GM11168 (cell line): ENCODE data around the gene S100A6.
"Not testable (repeated sequence)": the region's sequence is repeated elsewhere in the genome, so short reads cannot be mapped to it uniquely, and the experiment has no call there.

Experiments used
- in situ Hi-C: fragments of 300-500 bp; cut with MboI; formaldehyde crosslinking; loops from one replicate; pipeline ENCODE4 v1.12.0; 2022; ENCODE audit warnings: low sequenced_read_pairs; ENCODE audit not compliant: unreplicated experiment

Gene S100A6

GRCh38 chr1:153535242-153536011 lies at the start of gene S100A6:
TSS of gene S100A6 (minus strand) at chr1:153535991. CDS start at chr1:153535339, 652 bp downstream.
- in situ Hi-C loops = no loop called here

- in situ Hi-C loops = no loop called here
Measured at GRCh38 chr1:153585006-153585405, 49.2 kb upstream of the S100A6 start.

- in situ Hi-C loops = no loop called here
Measured at GRCh38 chr1:153583976-153584375, 48.2 kb upstream of the S100A6 start.

- in situ Hi-C loops = not testable (repeated sequence)
Measured at GRCh38 chr1:153583514-153583913, 47.7 kb upstream of the S100A6 start.

GRCh38 chr1:153582836-153583235 lies 47.0 kb upstream of the S100A6 start:
- in situ Hi-C loops = not testable (repeated sequence)

GRCh38 chr1:153578936-153579335 lies 43.1 kb upstream of the S100A6 start:
- in situ Hi-C loops = no loop called here

- in situ Hi-C loops = no loop called here
Measured at GRCh38 chr1:153578490-153578889, 42.7 kb upstream of the S100A6 start.

- in situ Hi-C loops = no loop called here
Measured at GRCh38 chr1:153577624-153578051, 41.8 kb upstream of the S100A6 start.

GRCh38 chr1:153577138-153577537 lies 41.3 kb upstream of the S100A6 start:
- in situ Hi-C loops = no loop called here

GRCh38 chr1:153575497-153575896 lies 39.7 kb upstream of the S100A6 start:
- in situ Hi-C loops = not testable (repeated sequence)

- in situ Hi-C loops = not testable (repeated sequence)
Measured at GRCh38 chr1:153575081-153575491, 39.3 kb upstream of the S100A6 start.

GRCh38 chr1:153573351-153573750 lies 37.6 kb upstream of the S100A6 start:
- in situ Hi-C loops = no loop called here

GRCh38 chr1:153572569-153573015 lies 36.8 kb upstream of the S100A6 start:
- in situ Hi-C loops = no loop called here

GRCh38 chr1:153571706-153572105 lies 35.9 kb upstream of the S100A6 start:
- in situ Hi-C loops = no loop called here

GRCh38 chr1:153570874-153571273 lies 35.1 kb upstream of the S100A6 start:
- in situ Hi-C loops = no loop called here

- in situ Hi-C loops = no loop called here
Measured at GRCh38 chr1:153569465-153569864, 33.7 kb upstream of the S100A6 start.

GRCh38 chr1:153568367-153569099 lies 32.7 kb upstream of the S100A6 start:
- in situ Hi-C loops = no loop called here

- in situ Hi-C loops = no loop called here
Measured at GRCh38 chr1:153567621-153568366, 32.0 kb upstream of the S100A6 start.

GRCh38 chr1:153566414-153567371 lies 30.9 kb upstream of the S100A6 start:
- in situ Hi-C loops = no loop called here
